Measurements from ENCODE around the gene TNFSF11. TPM values are rescaled to one million over a fixed set of nuclear protein-coding genes. Genes with fewer than 3 reads are reported as not detected.

Gene TNFSF11
- total and polyA plus RNA-seq, 2 of the 4 experiments (the other 2 are of a cell fraction): not detected

DNA sequence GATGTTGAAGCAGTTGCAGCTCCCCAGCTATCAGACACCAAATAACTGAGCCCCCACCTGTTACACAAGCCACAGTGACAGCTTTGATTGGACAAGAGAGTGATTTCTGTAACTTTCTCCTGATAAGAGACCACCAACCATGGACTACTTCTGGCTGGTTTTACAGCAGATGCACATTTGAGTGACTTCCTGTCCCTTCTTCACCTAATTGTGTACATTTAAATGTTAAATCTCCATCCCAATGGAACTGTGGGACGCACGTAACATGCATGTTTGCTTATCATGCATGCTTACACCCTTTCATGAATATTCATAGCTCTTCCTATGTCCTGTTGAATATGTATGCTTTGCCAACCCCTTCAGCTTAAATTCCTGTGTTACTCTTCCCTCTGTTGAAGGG is 6.0 kb upstream of the TNFSF11 start:
- Histone ChIP-seq H3K36me3 (ENCODE audit: control insufficient read depth, insufficient read depth, low read length) (no peaks in the 10 kb centered on the region), H3K4me1 (ENCODE audit: control insufficient read depth, insufficient read depth, low read length) (no peaks in the 10 kb centered on the region), H2BK20ac (ENCODE audit: low read depth, low read length) (no peak overlapping the region), H3K18ac (ENCODE audit: low read depth, low read length) (no peak overlapping the region), H3K23ac (ENCODE audit: low read depth, low read length) (no peak overlapping the region), H2BK15ac (ENCODE audit: low read depth, low read length) (no peak overlapping the region), H4K5ac (ENCODE audit: low read depth, low read length) (no peak overlapping the region), H2BK5ac (ENCODE audit: low read depth, low read length, poor library complexity, severe bottlenecking) (no peak overlapping the region), H3K9ac (ENCODE audit: low read depth, low read length) (no peak overlapping the region), H3K9me3 (ENCODE audit: control insufficient read depth, insufficient read depth, low read length) (no peaks in the 10 kb centered on the region), H4K8ac (ENCODE audit: low read depth in 2 of 2, low read length in 2 of 2) (no peak overlapping the region), H3K79me1 (ENCODE audit: low read depth in 1 of 2, low read length in 2 of 2) (no peaks in the 10 kb centered on the region), H3K14ac (replicated peaks; ENCODE audit: low read depth, low read length) (no peak overlapping the region), H3K27me3 (ENCODE audit: control insufficient read depth, insufficient read depth, low read length) (peaks cover 8% of the 10 kb centered on the region; the same call in 1 of the 2 replicates), H3K4me3 (ENCODE audit: insufficient read depth, low read depth, low read length) (no peak overlapping the region), H3K4ac (ENCODE audit: low read depth, low read length) (no peak overlapping the region), H4K20me1 (ENCODE audit: insufficient read depth, low read length) (no peaks in the 10 kb centered on the region), H3K9me1 (ENCODE audit: insufficient read depth, low read length) (no peaks in the 10 kb centered on the region), H4K91ac (ENCODE audit: insufficient read depth, low read depth, low read length) (no peak overlapping the region), H3K56ac (ENCODE audit: extremely low read depth, insufficient read depth, low read length) (no peak overlapping the region), H2AFZ (replicated peaks; ENCODE audit: low read length, poor library complexity) (no peak overlapping the region), H2AK9ac (replicated peaks; ENCODE audit: low read depth, low read length, poor library complexity) (no peak overlapping the region), H2BK120ac (ENCODE audit: low read depth, low read length) (no peak overlapping the region), H2AK5ac (ENCODE audit: low read depth, low read length) (no peak overlapping the region), H3K27ac (ENCODE audit: insufficient read depth, low read length) (no peak overlapping the region), H3K4me2 (ENCODE audit: low read depth, low read length) (no peak overlapping the region)
- in situ Hi-C loops (cut with MboI; ENCODE audit: low sequenced_read_pairs): no loop called here
- intact Hi-C loops (cut with micrococcal nuclease): no loop called here
- ChIA-PET POLR2A (ENCODE audit: unreplicated experiment) (no interaction called here), CTCF (interaction anchor here (0.7 kb wide), 1 partner anchor 381 kb away, joined by 3 read pairs; no protein-coding TSS in a partner anchor)
- TF ChIP-seq POLR2A (IDR thresholded peaks at IDR 0.05; ENCODE audit: low read depth, low read length) (no peak), MAFK (IDR thresholded peaks at IDR 0.05; ENCODE audit: low read depth, low read length) (no peak), FOS (IDR thresholded peaks at IDR 0.05; ENCODE audit: low read depth, low read length) (no peak), RFX5 (IDR thresholded peaks at IDR 0.05; ENCODE audit: low read depth, low read length) (no peak), MXI1 (IDR thresholded peaks at IDR 0.05; ENCODE audit: borderline replicate concordance, low read depth, low read length) (no peak), MAZ (IDR thresholded peaks at IDR 0.05; ENCODE audit: borderline replicate concordance, low read depth, low read length) (no peak), NFE2L2 (IDR thresholded peaks at IDR 0.05; ENCODE audit: low read depth, low read length) (no peak), SMC3 (IDR thresholded peaks at IDR 0.05; ENCODE audit: low read depth, low read length) (no peak), RAD21 (IDR thresholded peaks at IDR 0.05; ENCODE audit: low read length) (no peak), BHLHE40 (IDR thresholded peaks at IDR 0.05; ENCODE audit: low read depth, low read length) (no peak), CHD1 (IDR thresholded peaks at IDR 0.05; ENCODE audit: low read depth, low read length) (no peak), RCOR1 (IDR thresholded peaks at IDR 0.05; ENCODE audit: insufficient replicate concordance, low read length) (no peak)
- TF ChIP-seq, protein P1, sequence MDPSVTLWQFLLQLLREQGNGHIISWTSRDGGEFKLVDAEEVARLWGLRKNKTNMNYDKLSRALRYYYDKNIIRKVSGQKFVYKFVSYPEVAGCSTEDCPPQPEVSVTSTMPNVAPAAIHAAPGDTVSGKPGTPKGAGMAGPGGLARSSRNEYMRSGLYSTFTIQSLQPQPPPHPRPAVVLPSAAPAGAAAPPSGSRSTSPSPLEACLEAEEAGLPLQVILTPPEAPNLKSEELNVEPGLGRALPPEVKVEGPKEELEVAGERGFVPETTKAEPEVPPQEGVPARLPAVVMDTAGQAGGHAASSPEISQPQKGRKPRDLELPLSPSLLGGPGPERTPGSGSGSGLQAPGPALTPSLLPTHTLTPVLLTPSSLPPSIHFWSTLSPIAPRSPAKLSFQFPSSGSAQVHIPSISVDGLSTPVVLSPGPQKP (IDR thresholded peaks at IDR 0.05; ENCODE audit: borderline replicate concordance, low read depth, low read length): no peak
- TF ChIP-seq, protein P2, sequence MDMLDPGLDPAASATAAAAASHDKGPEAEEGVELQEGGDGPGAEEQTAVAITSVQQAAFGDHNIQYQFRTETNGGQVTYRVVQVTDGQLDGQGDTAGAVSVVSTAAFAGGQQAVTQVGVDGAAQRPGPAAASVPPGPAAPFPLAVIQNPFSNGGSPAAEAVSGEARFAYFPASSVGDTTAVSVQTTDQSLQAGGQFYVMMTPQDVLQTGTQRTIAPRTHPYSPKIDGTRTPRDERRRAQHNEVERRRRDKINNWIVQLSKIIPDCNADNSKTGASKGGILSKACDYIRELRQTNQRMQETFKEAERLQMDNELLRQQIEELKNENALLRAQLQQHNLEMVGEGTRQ (IDR thresholded peaks at IDR 0.05; ENCODE audit: low read depth, low read length): no peak
- dilution Hi-C loops (cut with HindIII; ENCODE audit: low sequenced_read_pairs, unreplicated experiment): no loop called here
- no TSS peak for BruUV-seq (replicated peaks)
- no CpG with 5 or more reads among the region's 2 CpGs for WGBS, 2 experiments (ENCODE audit: extremely low coverage in 2 of 2, insufficient read length in 1 of 2)
- DNase-seq (no peak), ATAC-seq (ENCODE audit: low read depth) (no peak)

Measured in IMR-90 (cell line).